H1 (cell line): Measurements from ENCODE around the gene GNG12. TPM values are rescaled to one million over a fixed set of nuclear protein-coding genes. Genes with fewer than 3 reads are reported as not detected.

Source experiments
- CTCF ChIA-PET: fragments of 300-600 bp; sonication (Branson Sonifier 250); formaldehyde crosslinking; loops from one replicate; lab custom pipeline; 2021; ENCODE audit not compliant: partially characterized antibody; lab: Charles Lee
- POLR2A ChIA-PET: fragments of 300-600 bp; sonication (Branson Sonifier 250); formaldehyde crosslinking; loops from one replicate; lab custom pipeline; 2021; ENCODE audit warnings: inconsistent platforms; ENCODE audit not compliant: partially characterized antibody; lab: Charles Lee
- DNase-seq, 2 experiments: peaks; one replicate each; pipeline versions ENCODE4 v3.0.0 to v3.0.0-alpha.2; 2010 to 2022; ENCODE audit warnings: low spot score in 2 of 2, low read depth in 1 of 2, mixed read lengths in 1 of 2
- FAIRE-seq: peaks from 2 replicates; lab custom pipeline; 2011; peaks lifted over from hg19 to GRCh38; lab: Jason Lieb, UNC
- H2AFZ ChIP-seq: 2 replicates; pipeline ENCODE4 v1.8.1; 2012; ENCODE audit warnings: low read length, inconsistent platforms
- H2AK5ac ChIP-seq: 2 replicates; pipeline ENCODE4 v1.6.1; 2013; ENCODE audit warnings: low read depth, low read length
- H2BK120ac ChIP-seq: replicated peaks from 2 replicates; pipeline ENCODE3; 2013; ENCODE audit warnings: low read depth, low read length, inconsistent platforms
- H2BK12ac ChIP-seq: 2 replicates; pipeline ENCODE4 v1.6.1; 2013; ENCODE audit warnings: low read depth, low read length
- H2BK15ac ChIP-seq: 2 replicates; pipeline ENCODE4 v1.6.1; 2013; ENCODE audit warnings: low read length
- H2BK20ac ChIP-seq: 2 replicates; pipeline ENCODE4 v1.6.1; 2013; ENCODE audit warnings: low read length
- H2BK5ac ChIP-seq: 2 replicates; pipeline ENCODE4 v1.6.1; 2013; ENCODE audit warnings: low read depth, low read length
- H3K14ac ChIP-seq: 2 replicates; pipeline ENCODE4 v1.6.1; 2013; ENCODE audit warnings: inconsistent platforms; ENCODE audit not compliant: insufficient read length
- H3K18ac ChIP-seq: 2 replicates; pipeline ENCODE4 v1.6.1; 2013; ENCODE audit warnings: low read length; ENCODE audit errors: extremely low read depth
- H3K23ac ChIP-seq: 2 replicates; pipeline ENCODE4 v1.6.1; 2013; ENCODE audit warnings: inconsistent platforms; ENCODE audit not compliant: insufficient read length
- H3K23me2 ChIP-seq: 2 replicates; pipeline ENCODE4 v1.6.1; 2013; ENCODE audit warnings: low read depth, low read length
- H3K27ac ChIP-seq: 2 replicates; pipeline ENCODE4 v1.6.1; 2011; ENCODE audit warnings: low read depth, low read length, inconsistent platforms
- H3K27me3 ChIP-seq, 4 experiments: replicated peaks in 1 of 4; 1 replicate in 1 of 4; 2 replicates in 3 of 4; pipeline versions ENCODE4 v1.6.1 to v1.8.1; 2011 to 2013; ENCODE audit warnings: low read length in 3 of 4, mild to moderate bottlenecking in 3 of 4, inconsistent platforms in 2 of 4, mixed read lengths in 2 of 4, moderate library complexity in 1 of 4; ENCODE audit not compliant: control insufficient read depth in 3 of 4, insufficient read depth in 3 of 4; ENCODE audit errors: extremely low read depth in 1 of 4
- H3K36me3 ChIP-seq, 4 experiments: 2 replicates each; pipeline versions ENCODE4 v1.6.1 to v1.8.1; 2011 to 2013; ENCODE audit warnings: mild to moderate bottlenecking in 4 of 4, low read length in 3 of 4, moderate library complexity in 2 of 4, control low read depth in 1 of 4, inconsistent platforms in 1 of 4; ENCODE audit not compliant: insufficient read depth in 4 of 4, control insufficient read depth in 2 of 4
- H3K4ac ChIP-seq: replicated peaks from 2 replicates; pipeline ENCODE3; 2013; ENCODE audit warnings: low read length, low read depth, mixed read lengths, inconsistent platforms; ENCODE audit not compliant: insufficient read length
- H3K4me1 ChIP-seq, 4 experiments: replicated peaks in 1 of 4; 1 replicate in 1 of 4; 2 replicates in 3 of 4; pipeline versions ENCODE4 v1.6.1 to v1.8.1; 2011 to 2013; ENCODE audit warnings: low read length in 3 of 4, inconsistent platforms in 2 of 4, mixed read lengths in 1 of 4; ENCODE audit not compliant: insufficient read depth in 4 of 4, control insufficient read depth in 3 of 4
- H3K4me2 ChIP-seq, 2 experiments: 2 replicates each; pipeline versions ENCODE4 v1.6.1 to v1.8.1; 2011 to 2013; ENCODE audit warnings: low read depth in 2 of 2, low read length in 2 of 2, control low read depth in 1 of 2, inconsistent platforms in 1 of 2, mild to moderate bottlenecking in 1 of 2; ENCODE audit not compliant: insufficient read depth in 1 of 2
- H3K4me3 ChIP-seq, 4 experiments: fragments of 200-600, 300-600 bp in 1 of 4; sonication (generic), shearing (Covaris generic), sonication (Bioruptor Twin) in 1 of 4; 2 replicates each; pipeline versions ENCODE4 v1.5.1 to v1.8.1; 2011 to 2016; ENCODE audit warnings: low read length in 4 of 4, low read depth in 3 of 4, control low read depth in 2 of 4, inconsistent platforms in 2 of 4, mild to moderate bottlenecking in 2 of 4, mixed read lengths in 1 of 4, moderate library complexity in 1 of 4; ENCODE audit not compliant: insufficient read depth in 2 of 4; ENCODE audit errors: extremely low read depth in 1 of 4
- H3K56ac ChIP-seq: replicated peaks from 2 replicates; pipeline ENCODE3; 2013; ENCODE audit warnings: low read depth, mild to moderate bottlenecking, mixed read lengths, low read length, inconsistent platforms; ENCODE audit not compliant: insufficient read length
- H3K79me1 ChIP-seq: 2 replicates; pipeline ENCODE4 v1.6.1; 2013; ENCODE audit warnings: low read depth, low read length, control low read depth
- H3K79me2 ChIP-seq, 2 experiments: 2 replicates each; pipeline versions ENCODE4 v1.6.1 to v1.8.1; 2012 to 2013; ENCODE audit warnings: low read length in 2 of 2, mild to moderate bottlenecking in 2 of 2, inconsistent platforms in 1 of 2; ENCODE audit not compliant: insufficient read depth in 2 of 2, control insufficient read depth in 1 of 2
- H3K9ac ChIP-seq, 4 experiments: replicated peaks in 1 of 4; 1 replicate in 1 of 4; 2 replicates in 3 of 4; pipeline versions ENCODE4 v1.6.1 to v1.8.1; 2011 to 2013; ENCODE audit warnings: low read depth in 3 of 4, low read length in 3 of 4, control low read depth in 2 of 4, mild to moderate bottlenecking in 2 of 4, moderate library complexity in 2 of 4, inconsistent platforms in 1 of 4; ENCODE audit errors: extremely low read depth in 1 of 4
- H3K9me3 ChIP-seq, 2 experiments: 2 replicates each; pipeline versions ENCODE4 v1.6.1 to v1.8.1; 2012 to 2013; ENCODE audit warnings: mild to moderate bottlenecking in 2 of 2, moderate library complexity in 2 of 2, control low read depth in 1 of 2, inconsistent platforms in 1 of 2, low read depth in 1 of 2, low read length in 1 of 2, mixed read lengths in 1 of 2; ENCODE audit not compliant: insufficient read depth in 2 of 2
- H4K20me1 ChIP-seq, 2 experiments: replicated peaks in 1 of 2; 2 replicates each; pipeline versions ENCODE3 to v1.8.1; 2011 to 2013; ENCODE audit warnings: inconsistent platforms in 2 of 2, low read length in 2 of 2, mild to moderate bottlenecking in 1 of 2; ENCODE audit not compliant: insufficient read depth in 2 of 2, control insufficient read depth in 1 of 2
- H4K5ac ChIP-seq: 2 replicates; pipeline ENCODE4 v1.6.1; 2013; ENCODE audit warnings: low read length, low read depth, mixed read lengths, inconsistent platforms; ENCODE audit not compliant: insufficient read length
- H4K8ac ChIP-seq: 2 replicates; pipeline ENCODE4 v1.8.0; 2013; ENCODE audit warnings: mild to moderate bottlenecking, moderate library complexity, low read length, inconsistent platforms; ENCODE audit not compliant: insufficient read depth; ENCODE audit errors: extremely low read depth
- H4K91ac ChIP-seq: replicated peaks from 2 replicates; pipeline ENCODE3; 2013; ENCODE audit warnings: low read length, mixed read lengths, inconsistent platforms; ENCODE audit not compliant: insufficient read length
- NRF1 ChIP-seq: IDR thresholded peaks from 2 replicates; pipeline ENCODE4 v1.6.1; 2011; ENCODE audit warnings: mild to moderate bottlenecking, low read depth, low read length, improper control_type of control experiment
- POLR2AphosphoS5 ChIP-seq: IDR thresholded peaks from 2 replicates; pipeline ENCODE4 v1.6.1; 2011; ENCODE audit warnings: low read depth, low read length
- WGBS, 2 experiments: shearing (Covaris generic) in 1 of 2; methylation state at CpG; one replicate each; pipeline versions ENCODE4 v1.1.6 to v1.1.7; 2013 to 2015; ENCODE audit warnings: low lambda C conversion rate in 2 of 2, mixed read lengths in 2 of 2, inconsistent platforms in 1 of 2, low coverage in 1 of 2, missing lambda C conversion rate in 1 of 2; ENCODE audit not compliant: insufficient replicate concordance in 2 of 2, insufficient coverage in 1 of 2, insufficient read length in 1 of 2; ENCODE audit errors: extremely low coverage in 1 of 2, missing lambda C conversion rate in 1 of 2; 5-methylcytosine and 5-hydroxymethylcytosine counted together
- polyA plus RNA-seq, 7 experiments: library from polyadenylated mRNA; depleted of rRNA in 3 of 7; stranded (reverse) in 5 of 7; unstranded in 2 of 7; fragments of >200 nt in 5 of 7; fragments of 200-250 nt in 2 of 7; gene quantifications; 1 replicate in 5 of 7; 2 replicates in 1 of 7; 4 replicates in 1 of 7; pipeline versions ENCODE4 v1.2.1 to v1.2.3, GENCODE V29; 2011 to 2013; ENCODE audit warnings: missing spikeins in 2 of 7, mixed read lengths in 2 of 7
- total RNA-seq: library from RNA; stranded (reverse); fragmentation: NEBNext Ultra II Directional; extraction: Animal tissue kit (Norgen Biotek cat#: 25700); gene quantifications from 2 replicates; pipeline ENCODE4 v1.2.1, GENCODE V29; 2021

GNG12 gene
- total and polyA plus RNA-seq, 2 of the 8 experiments (the other 6 are each of a cell fraction or from before 2014, with no cell fraction given): 11.4 to 35.8 TPM

- Histone ChIP-seq H4K5ac (no peak overlapping the region), H2BK20ac (no peak overlapping the region), H3K4ac (no peak overlapping the region), H3K23ac (no peak overlapping the region), H2BK15ac (no peak overlapping the region), H3K36me3 (no peaks in the 10 kb centered on the region), H3K4me1 (peaks cover 0 to 10% (median 3%) of the 10 kb centered on the region in 4 experiments; a peak in 6 of 7 replicates), H3K27ac (no peak overlapping the region), H4K8ac (no peak overlapping the region), H3K14ac (no peak overlapping the region), H2BK120ac (no peak overlapping the region), H2BK12ac (no peak overlapping the region), H4K20me1 (no peaks in the 10 kb centered on the region), H3K79me1 (no peaks in the 10 kb centered on the region; the same call in 1 of the 2 replicates), H3K23me2 (no peaks in the 10 kb centered on the region), H3K4me3 (no peak overlapping the region), H2BK5ac (no peak overlapping the region), H3K9ac (no peak overlapping the region), H3K79me2 (no peaks in the 10 kb centered on the region), H3K18ac (no peak overlapping the region), H3K27me3 (no peaks in the 10 kb centered on the region), H2AFZ (no peak overlapping the region), H3K56ac (no peak overlapping the region), H3K9me3 (no peaks in the 10 kb centered on the region), H2AK5ac (no peak overlapping the region), H4K91ac (no peak overlapping the region), H3K4me2 (no peak overlapping the region)
- ChIA-PET CTCF (interaction anchor here (1.1 to 2.4 kb wide), 8 partner anchors 9 to 207 kb away, joined by 3 to 7 read pairs (median 4); no protein-coding TSS in a partner anchor), POLR2A (interaction anchor here (1.3 kb wide), 1 partner anchor 16 kb away, joined by 3 read pairs; no protein-coding TSS in a partner anchor)
- FAIRE-seq: no peak
- no peak for DNase-seq
- 0 out of 2 replicates have a peak, but pooled peaks have one; percentile 4 for TF ChIP-seq NRF1
- no peak for TF ChIP-seq POLR2AphosphoS5
- 65% methylated on average over 2 of the region's 2 CpGs; no CpG with 5 or more reads in 1 of the 2 experiments for WGBS, 2 experiments
These were observed 101.9 kb downstream of the GNG12 start for GRCh38 chr1:67731322-67731721.
